ENCODE measurements around the gene ABHD12B. TPM values are rescaled to one million over a fixed set of nuclear protein-coding genes. Genes with fewer than 3 reads are reported as not detected.

Gene ABHD12B
- total RNA-seq, 2 donors from 2014 or later, result not detected

DNA sequence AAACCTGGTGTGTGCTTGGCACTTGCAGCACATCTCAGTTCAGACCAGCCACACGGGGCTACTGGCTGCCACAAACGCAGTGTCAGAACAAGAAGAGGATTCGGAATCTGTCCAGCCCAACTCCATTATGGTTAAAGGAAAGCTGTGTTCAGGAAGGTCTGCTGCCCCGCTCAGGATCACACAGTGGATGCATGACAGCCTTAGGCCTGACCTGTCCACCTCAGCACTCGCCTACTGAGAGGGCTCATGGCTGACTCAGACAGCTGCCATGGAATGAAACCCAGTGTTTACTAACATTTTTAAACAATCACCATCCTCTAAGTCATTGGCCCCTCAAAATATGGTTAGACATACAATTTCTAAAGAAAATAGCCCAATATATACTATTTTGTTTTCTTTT is 35.3 kb upstream of the ABHD12B start:
- Histone ChIP-seq H3K4me3 (no peak overlapping the region), H3K9me3 (no peaks in the 10 kb centered on the region), H3K36me3 (no peaks in the 10 kb centered on the region), H3K4me1 (ENCODE audit: control insufficient read depth in 1 of 2, low read depth in 2 of 2) (no peaks in the 10 kb centered on the region), H3K27me3 (replicated peaks; ENCODE audit: insufficient read depth) (no peaks in the 10 kb centered on the region), H3K27ac (no peak overlapping the region)
- TF ChIP-seq, protein P1, sequence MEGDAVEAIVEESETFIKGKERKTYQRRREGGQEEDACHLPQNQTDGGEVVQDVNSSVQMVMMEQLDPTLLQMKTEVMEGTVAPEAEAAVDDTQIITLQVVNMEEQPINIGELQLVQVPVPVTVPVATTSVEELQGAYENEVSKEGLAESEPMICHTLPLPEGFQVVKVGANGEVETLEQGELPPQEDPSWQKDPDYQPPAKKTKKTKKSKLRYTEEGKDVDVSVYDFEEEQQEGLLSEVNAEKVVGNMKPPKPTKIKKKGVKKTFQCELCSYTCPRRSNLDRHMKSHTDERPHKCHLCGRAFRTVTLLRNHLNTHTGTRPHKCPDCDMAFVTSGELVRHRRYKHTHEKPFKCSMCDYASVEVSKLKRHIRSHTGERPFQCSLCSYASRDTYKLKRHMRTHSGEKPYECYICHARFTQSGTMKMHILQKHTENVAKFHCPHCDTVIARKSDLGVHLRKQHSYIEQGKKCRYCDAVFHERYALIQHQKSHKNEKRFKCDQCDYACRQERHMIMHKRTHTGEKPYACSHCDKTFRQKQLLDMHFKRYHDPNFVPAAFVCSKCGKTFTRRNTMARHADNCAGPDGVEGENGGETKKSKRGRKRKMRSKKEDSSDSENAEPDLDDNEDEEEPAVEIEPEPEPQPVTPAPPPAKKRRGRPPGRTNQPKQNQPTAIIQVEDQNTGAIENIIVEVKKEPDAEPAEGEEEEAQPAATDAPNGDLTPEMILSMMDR (IDR thresholded peaks at IDR 0.05), result no peak
- no peak for ATAC-seq (ENCODE audit: insufficient number of reproducible peaks, low FRiP score, low read depth)
- no peak for DNase-seq (ENCODE audit: low spot score)

DNA sequence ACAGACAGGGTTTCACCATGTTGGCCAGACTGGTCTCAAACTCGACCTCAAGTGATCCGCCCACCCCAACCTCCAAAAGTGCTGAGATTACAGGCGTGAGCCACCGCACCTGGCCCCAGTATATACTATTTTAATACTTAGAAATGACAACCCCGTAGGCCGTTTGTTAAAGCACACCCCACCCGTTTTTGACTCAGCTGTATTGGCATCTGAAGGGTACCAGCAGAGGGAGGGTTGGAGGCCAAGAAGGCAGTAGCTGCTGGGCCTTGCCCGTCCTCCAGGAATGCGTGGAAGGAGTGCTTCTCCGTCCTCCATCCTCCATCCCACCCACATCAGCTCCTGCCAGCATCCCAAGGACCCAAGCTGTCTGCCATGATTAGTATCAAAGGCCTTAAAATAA is 34.6 kb upstream of the ABHD12B start:
- TF ChIP-seq, protein P1 (IDR thresholded peaks at IDR 0.05), result no peak
- Histone ChIP-seq H3K4me1 (ENCODE audit: control insufficient read depth in 1 of 2, low read depth in 2 of 2) (no peaks in the 10 kb centered on the region), H3K27me3 (replicated peaks; ENCODE audit: insufficient read depth) (no peaks in the 10 kb centered on the region), H3K27ac (no peak overlapping the region), H3K4me3 (no peak overlapping the region), H3K36me3 (no peaks in the 10 kb centered on the region), H3K9me3 (no peaks in the 10 kb centered on the region)
- DNase-seq (ENCODE audit: low spot score) (no peak), ATAC-seq (ENCODE audit: insufficient number of reproducible peaks, low FRiP score, low read depth) (no peak)

DNA sequence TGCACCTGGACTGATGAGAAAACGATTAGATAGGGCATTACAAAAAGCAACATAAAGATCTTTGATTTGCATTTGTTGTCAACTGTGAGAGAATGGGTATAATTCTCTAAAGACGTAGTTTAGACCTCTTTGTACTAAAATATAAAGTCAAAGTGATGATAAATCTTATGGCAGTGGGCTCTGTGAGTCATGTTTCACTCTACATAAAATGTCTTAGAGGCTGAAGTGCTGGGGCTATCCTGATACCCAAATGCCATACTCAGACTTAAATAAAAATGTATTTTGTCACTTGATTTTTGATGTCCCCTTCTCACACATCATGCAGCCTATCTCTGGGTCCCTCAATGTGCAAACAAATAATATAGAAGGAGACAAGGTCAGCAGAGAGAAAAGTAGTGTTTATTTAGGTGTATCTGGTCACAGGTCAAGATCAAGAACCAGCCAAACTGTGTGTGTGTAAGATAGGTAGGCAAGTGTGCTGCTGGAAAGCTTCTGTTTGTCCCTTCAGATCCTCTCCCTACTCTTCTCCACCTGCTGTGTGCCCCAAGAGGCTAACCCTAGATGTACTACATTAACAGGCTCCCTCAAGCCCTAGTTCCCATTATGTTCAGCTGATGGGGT is 33.9 kb upstream of the ABHD12B start:
- H3K4me3 ChIP-seq, result no peak overlapping the region
- ATAC-seq (ENCODE audit: insufficient number of reproducible peaks, low FRiP score, low read depth) (no peak), DNase-seq (ENCODE audit: low spot score) (no peak)
- no peaks in the 10 kb centered on the region for H3K9me3 ChIP-seq
- H3K27me3 ChIP-seq (replicated peaks; ENCODE audit: insufficient read depth), result no peaks in the 10 kb centered on the region
- no peak overlapping the region for H3K27ac ChIP-seq
- H3K4me1 ChIP-seq (ENCODE audit: control insufficient read depth in 1 of 2, low read depth in 2 of 2), result no peaks in the 10 kb centered on the region
- TF ChIP-seq, protein P1 (IDR thresholded peaks at IDR 0.05), result no peak
- no peaks in the 10 kb centered on the region for H3K36me3 ChIP-seq

DNA sequence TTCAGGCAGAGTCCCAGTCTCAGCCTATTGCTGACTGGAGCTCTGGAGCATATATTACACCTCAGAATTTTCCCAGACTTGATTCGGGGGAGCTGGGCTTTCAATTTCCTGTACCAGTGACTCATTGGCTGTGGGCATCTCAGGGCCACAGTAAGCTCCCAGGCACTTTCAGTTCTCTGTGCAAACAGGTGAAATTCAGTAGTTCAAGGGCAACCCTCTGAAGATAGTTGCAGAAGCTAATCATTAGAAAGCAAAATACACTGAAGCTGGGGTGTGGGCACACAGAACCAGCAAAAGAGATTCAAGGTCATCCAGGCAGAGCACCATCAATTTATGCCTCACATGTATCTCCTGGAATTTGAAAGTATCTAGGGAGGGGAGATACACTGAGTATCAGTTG is 32.8 kb upstream of the ABHD12B start:
- Histone ChIP-seq H3K27ac (no peak overlapping the region), H3K27me3 (replicated peaks; ENCODE audit: insufficient read depth) (no peaks in the 10 kb centered on the region), H3K4me3 (no peak overlapping the region), H3K4me1 (ENCODE audit: control insufficient read depth in 1 of 2, low read depth in 2 of 2) (no peaks in the 10 kb centered on the region), H3K36me3 (no peaks in the 10 kb centered on the region), H3K9me3 (no peaks in the 10 kb centered on the region)
- no peak for ATAC-seq (ENCODE audit: insufficient number of reproducible peaks, low FRiP score, low read depth)
- TF ChIP-seq, protein P1 (IDR thresholded peaks at IDR 0.05), result no peak
- DNase-seq (ENCODE audit: low spot score), result no peak

DNA sequence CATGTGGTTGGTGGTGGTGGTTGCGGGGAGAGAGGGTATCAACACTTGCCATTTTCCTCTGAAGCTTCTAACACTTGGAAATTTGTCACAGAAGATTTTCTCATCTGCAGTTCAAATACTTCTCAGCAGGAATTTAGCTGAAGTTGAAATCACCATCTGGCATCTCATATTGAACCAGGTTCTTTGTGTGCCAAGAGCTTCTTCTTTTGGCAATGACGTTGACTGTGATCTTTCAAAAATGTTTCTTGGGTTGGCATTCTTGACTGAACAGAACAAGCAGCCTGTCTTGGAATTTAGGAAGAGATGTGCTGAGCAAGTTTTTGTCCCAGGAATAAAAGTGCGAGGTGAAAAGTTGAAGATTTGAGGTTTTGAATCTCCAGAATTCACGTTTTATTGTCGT is 32.2 kb upstream of the ABHD12B start:
- Histone ChIP-seq H3K36me3 (no peaks in the 10 kb centered on the region), H3K4me1 (ENCODE audit: control insufficient read depth in 1 of 2, low read depth in 2 of 2) (no peaks in the 10 kb centered on the region), H3K4me3 (no peak overlapping the region), H3K9me3 (no peaks in the 10 kb centered on the region), H3K27ac (no peak overlapping the region), H3K27me3 (replicated peaks; ENCODE audit: insufficient read depth) (no peaks in the 10 kb centered on the region)
- TF ChIP-seq, protein P1 (IDR thresholded peaks at IDR 0.05), result no peak
- ATAC-seq (ENCODE audit: insufficient number of reproducible peaks, low FRiP score, low read depth) (no peak), DNase-seq (ENCODE audit: low spot score) (no peak)

Measured in thoracic aorta (tissue), 2 donors.